HL-60 (cell line): ENCODE results near the gene RAVER1.

Source experiments
- DNase-seq, 2 experiments: peaks; one replicate each; pipeline ENCODE4 v3.0.0-alpha.2; 2010 to 2020; ENCODE audit warnings: low read depth in 1 of 2, low spot score in 1 of 2
- H3K27ac ChIP-seq: fragments of 250-450 bp; sonication (Bioruptor Pico); replicated peaks from 2 replicates; pipeline ENCODE4 v1.5.1; 2020; ENCODE audit warnings: mild to moderate bottlenecking, moderate library complexity
- H3K27me3 ChIP-seq: fragments of 250-450 bp; sonication (Bioruptor Pico); 2 replicates; pipeline ENCODE4 v1.5.1; 2021; ENCODE audit warnings: mild to moderate bottlenecking, moderate library complexity; ENCODE audit not compliant: insufficient read depth, poor library complexity, severe bottlenecking
- H3K4me3 ChIP-seq: replicated peaks from 2 replicates; pipeline ENCODE4 v1.5.1; 2011; ENCODE audit warnings: mild to moderate bottlenecking, control low read depth, low read length; ENCODE audit not compliant: insufficient read depth
- GABPA ChIP-seq: IDR thresholded peaks from 2 replicates; pipeline ENCODE4 v1.6.1; 2012; ENCODE audit warnings: low read depth
- POLR2AphosphoS5 ChIP-seq: IDR thresholded peaks from 2 replicates; pipeline ENCODE4 v1.6.1; 2012; ENCODE audit warnings: low read depth
- SPI1 ChIP-seq: IDR thresholded peaks from 2 replicates; pipeline ENCODE4 v1.6.1; 2012; ENCODE audit warnings: low read depth, mild to moderate bottlenecking, borderline replicate concordance
- TF ChIP-seq, protein P1 (sequence below): IDR thresholded peaks from 2 replicates; pipeline ENCODE4 v1.6.1; 2012; ENCODE audit warnings: low read depth; ENCODE audit not compliant: insufficient replicate concordance
- TF ChIP-seq, protein P2 (sequence below): IDR thresholded peaks from one replicate; pipeline ENCODE4 v1.5.1; 2011; ENCODE audit warnings: low read length, control low read depth, inconsistent platforms; ENCODE audit not compliant: insufficient read depth

RAVER1 gene

DNA sequence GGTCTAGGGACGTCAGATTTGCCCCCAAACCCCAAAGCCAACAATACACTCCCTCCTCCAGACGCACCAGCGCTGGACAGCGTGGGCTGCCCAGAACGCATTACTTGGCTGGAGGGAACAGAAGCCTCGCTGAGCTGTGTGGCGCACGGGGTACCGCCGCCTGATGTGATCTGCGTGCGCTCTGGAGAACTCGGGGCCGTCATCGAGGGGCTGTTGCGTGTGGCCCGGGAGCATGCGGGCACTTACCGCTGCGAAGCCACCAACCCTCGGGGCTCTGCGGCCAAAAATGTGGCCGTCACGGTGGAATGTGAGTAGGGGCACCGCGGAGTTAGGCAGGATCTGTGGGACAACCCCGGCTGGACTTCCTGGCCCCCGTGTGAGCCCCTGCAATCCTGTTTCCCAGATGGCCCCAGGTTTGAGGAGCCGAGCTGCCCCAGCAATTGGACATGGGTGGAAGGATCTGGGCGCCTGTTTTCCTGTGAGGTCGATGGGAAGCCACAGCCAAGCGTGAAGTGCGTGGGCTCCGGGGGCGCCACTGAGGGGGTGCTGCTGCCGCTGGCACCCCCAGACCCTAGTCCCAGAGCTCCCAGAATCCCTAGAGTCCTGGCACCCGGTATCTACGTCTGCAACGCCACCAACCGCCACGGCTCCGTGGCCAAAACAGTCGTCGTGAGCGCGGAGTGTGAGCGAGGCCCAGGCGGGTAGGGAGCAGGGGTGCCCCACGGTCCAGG lies 39.5 kb downstream of the RAVER1 start:
- H3K27ac ChIP-seq = no peak overlapping the region
- no peak for TF ChIP-seq GABPA
- TF ChIP-seq, protein P1, sequence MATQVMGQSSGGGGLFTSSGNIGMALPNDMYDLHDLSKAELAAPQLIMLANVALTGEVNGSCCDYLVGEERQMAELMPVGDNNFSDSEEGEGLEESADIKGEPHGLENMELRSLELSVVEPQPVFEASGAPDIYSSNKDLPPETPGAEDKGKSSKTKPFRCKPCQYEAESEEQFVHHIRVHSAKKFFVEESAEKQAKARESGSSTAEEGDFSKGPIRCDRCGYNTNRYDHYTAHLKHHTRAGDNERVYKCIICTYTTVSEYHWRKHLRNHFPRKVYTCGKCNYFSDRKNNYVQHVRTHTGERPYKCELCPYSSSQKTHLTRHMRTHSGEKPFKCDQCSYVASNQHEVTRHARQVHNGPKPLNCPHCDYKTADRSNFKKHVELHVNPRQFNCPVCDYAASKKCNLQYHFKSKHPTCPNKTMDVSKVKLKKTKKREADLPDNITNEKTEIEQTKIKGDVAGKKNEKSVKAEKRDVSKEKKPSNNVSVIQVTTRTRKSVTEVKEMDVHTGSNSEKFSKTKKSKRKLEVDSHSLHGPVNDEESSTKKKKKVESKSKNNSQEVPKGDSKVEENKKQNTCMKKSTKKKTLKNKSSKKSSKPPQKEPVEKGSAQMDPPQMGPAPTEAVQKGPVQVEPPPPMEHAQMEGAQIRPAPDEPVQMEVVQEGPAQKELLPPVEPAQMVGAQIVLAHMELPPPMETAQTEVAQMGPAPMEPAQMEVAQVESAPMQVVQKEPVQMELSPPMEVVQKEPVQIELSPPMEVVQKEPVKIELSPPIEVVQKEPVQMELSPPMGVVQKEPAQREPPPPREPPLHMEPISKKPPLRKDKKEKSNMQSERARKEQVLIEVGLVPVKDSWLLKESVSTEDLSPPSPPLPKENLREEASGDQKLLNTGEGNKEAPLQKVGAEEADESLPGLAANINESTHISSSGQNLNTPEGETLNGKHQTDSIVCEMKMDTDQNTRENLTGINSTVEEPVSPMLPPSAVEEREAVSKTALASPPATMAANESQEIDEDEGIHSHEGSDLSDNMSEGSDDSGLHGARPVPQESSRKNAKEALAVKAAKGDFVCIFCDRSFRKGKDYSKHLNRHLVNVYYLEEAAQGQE = no peak
- no peak for TF ChIP-seq SPI1
- no peak for TF ChIP-seq POLR2AphosphoS5
- TF ChIP-seq, protein P2, sequence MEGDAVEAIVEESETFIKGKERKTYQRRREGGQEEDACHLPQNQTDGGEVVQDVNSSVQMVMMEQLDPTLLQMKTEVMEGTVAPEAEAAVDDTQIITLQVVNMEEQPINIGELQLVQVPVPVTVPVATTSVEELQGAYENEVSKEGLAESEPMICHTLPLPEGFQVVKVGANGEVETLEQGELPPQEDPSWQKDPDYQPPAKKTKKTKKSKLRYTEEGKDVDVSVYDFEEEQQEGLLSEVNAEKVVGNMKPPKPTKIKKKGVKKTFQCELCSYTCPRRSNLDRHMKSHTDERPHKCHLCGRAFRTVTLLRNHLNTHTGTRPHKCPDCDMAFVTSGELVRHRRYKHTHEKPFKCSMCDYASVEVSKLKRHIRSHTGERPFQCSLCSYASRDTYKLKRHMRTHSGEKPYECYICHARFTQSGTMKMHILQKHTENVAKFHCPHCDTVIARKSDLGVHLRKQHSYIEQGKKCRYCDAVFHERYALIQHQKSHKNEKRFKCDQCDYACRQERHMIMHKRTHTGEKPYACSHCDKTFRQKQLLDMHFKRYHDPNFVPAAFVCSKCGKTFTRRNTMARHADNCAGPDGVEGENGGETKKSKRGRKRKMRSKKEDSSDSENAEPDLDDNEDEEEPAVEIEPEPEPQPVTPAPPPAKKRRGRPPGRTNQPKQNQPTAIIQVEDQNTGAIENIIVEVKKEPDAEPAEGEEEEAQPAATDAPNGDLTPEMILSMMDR = no peak
- no peak for DNase-seq
- H3K27me3 ChIP-seq = peaks cover 66% of the 10 kb centered on the region
- no peak overlapping the region for H3K4me3 ChIP-seq

DNA sequence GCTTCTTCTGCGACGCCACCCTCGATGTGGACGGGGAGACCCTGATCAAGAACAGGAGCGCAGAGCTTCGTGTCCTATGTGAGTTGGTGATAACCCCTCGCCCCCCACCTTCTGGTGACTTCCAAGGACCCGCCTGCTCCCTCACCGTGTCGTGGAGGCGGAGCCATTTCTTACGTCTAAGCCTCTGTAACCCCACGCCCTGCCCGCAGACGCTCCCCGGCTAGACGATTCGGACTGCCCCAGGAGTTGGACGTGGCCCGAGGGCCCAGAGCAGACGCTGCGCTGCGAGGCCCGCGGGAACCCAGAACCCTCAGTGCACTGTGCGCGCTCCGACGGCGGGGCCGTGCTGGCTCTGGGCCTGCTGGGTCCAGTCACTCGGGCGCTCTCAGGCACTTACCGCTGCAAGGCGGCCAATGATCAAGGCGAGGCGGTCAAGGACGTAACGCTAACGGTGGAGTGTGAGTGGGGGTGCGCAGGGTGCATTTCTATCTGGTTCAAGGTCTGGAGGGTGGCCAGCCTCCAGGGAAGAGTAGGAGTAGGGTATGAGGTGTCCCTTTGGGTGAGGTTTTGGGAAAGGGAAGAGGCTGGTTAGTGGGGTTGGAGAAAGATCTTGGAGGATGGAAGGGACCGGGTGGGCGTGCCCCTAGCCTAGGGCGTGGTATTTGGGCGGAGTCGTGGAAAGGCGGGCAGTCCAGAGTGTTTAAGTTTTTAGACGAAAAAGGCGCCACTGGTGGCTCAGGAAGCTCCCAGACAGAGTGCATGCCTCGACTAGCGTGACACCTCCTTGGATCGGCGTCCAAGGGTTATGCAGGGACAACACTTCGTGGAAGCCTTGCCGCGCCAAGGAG lies 40.3 kb downstream of the RAVER1 start:
- no peak for DNase-seq
- TF ChIP-seq GABPA = no peak
- no peak for TF ChIP-seq SPI1
- TF ChIP-seq, protein P1 = no peak
- TF ChIP-seq, protein P2 = no peak
- TF ChIP-seq POLR2AphosphoS5 = no peak
- Histone ChIP-seq H3K27ac (no peak overlapping the region), H3K4me3 (no peak overlapping the region), H3K27me3 (peaks cover 66% of the 10 kb centered on the region)

DNA sequence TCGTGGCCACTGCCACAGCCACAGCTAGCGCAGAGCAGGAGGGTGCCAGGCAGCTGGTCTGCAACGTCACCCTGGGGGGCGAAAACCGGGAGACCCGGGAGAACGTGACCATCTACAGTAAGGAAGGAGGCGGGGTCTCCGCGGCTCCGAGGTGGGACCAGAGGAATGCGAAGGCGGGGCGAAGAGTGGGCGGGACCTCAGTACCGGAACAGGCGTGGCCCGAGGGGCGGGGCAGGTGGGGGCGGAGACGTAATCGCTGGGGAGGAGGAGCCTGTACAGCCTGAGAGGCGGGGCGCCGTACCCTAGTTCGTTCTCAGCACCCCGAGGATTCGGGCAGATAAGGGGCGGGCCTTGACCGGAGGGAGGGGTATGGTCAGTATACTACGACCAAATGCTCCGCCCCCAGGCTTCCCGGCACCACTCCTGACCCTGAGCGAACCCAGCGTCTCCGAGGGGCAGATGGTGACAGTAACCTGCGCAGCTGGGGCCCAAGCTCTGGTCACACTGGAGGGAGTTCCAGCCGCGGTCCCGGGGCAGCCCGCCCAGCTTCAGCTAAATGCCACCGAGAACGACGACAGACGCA lies 41.0 kb downstream of the RAVER1 start:
- DNase-seq = no peak
- Histone ChIP-seq H3K27ac (no peak overlapping the region), H3K4me3 (no peak overlapping the region), H3K27me3 (peaks cover 66% of the 10 kb centered on the region)
- TF ChIP-seq POLR2AphosphoS5 (no peak), SPI1 (no peak), GABPA (no peak)
- TF ChIP-seq, protein P2 = no peak
- TF ChIP-seq, protein P1 = no peak
